HL-60 (cell line): ENCODE results near the gene ZNF609.
"Not testable (repeated sequence)": the region's sequence is repeated elsewhere in the genome, so short reads cannot be mapped to it uniquely, and the experiment has no call there.

Experiments used
- DNase-seq, 2 experiments: peaks; one replicate each; pipeline ENCODE4 v3.0.0-alpha.2; 2010 to 2020; ENCODE audit warnings: low read depth in 1 of 2, low spot score in 1 of 2
- H3K27ac ChIP-seq: fragments of 250-450 bp; sonication (Bioruptor Pico); replicated peaks from 2 replicates; pipeline ENCODE4 v1.5.1; 2020; ENCODE audit warnings: mild to moderate bottlenecking, moderate library complexity
- H3K27me3 ChIP-seq: fragments of 250-450 bp; sonication (Bioruptor Pico); 2 replicates; pipeline ENCODE4 v1.5.1; 2021; ENCODE audit warnings: mild to moderate bottlenecking, moderate library complexity; ENCODE audit not compliant: insufficient read depth, poor library complexity, severe bottlenecking
- H3K4me3 ChIP-seq: replicated peaks from 2 replicates; pipeline ENCODE4 v1.5.1; 2011; ENCODE audit warnings: mild to moderate bottlenecking, control low read depth, low read length; ENCODE audit not compliant: insufficient read depth
- CTCF ChIP-seq: IDR thresholded peaks from one replicate; pipeline ENCODE4 v1.5.1; 2011; ENCODE audit warnings: low read length, control low read depth, inconsistent platforms; ENCODE audit not compliant: insufficient read depth
- GABPA ChIP-seq: IDR thresholded peaks from 2 replicates; pipeline ENCODE4 v1.6.1; 2012; ENCODE audit warnings: low read depth
- POLR2AphosphoS5 ChIP-seq: IDR thresholded peaks from 2 replicates; pipeline ENCODE4 v1.6.1; 2012; ENCODE audit warnings: low read depth
- REST ChIP-seq: IDR thresholded peaks from 2 replicates; pipeline ENCODE4 v1.6.1; 2012; ENCODE audit warnings: low read depth; ENCODE audit not compliant: insufficient replicate concordance
- SPI1 ChIP-seq: IDR thresholded peaks from 2 replicates; pipeline ENCODE4 v1.6.1; 2012; ENCODE audit warnings: low read depth, mild to moderate bottlenecking, borderline replicate concordance

Gene ZNF609

GRCh38 chr15:64485796-64486195 is 25.4 kb downstream of the ZNF609 start:
- no peak for DNase-seq
- H3K27me3 ChIP-seq: no peaks in the 10 kb centered on the region

GRCh38 chr15:64490598-64491259 is 30.4 kb downstream of the ZNF609 start:
- TF ChIP-seq CTCF (no peak), POLR2AphosphoS5 (no peak), REST (no peak), SPI1 (no peak), GABPA (no peak)
- Histone ChIP-seq H3K27ac (no peak overlapping the region), H3K4me3 (no peak overlapping the region), H3K27me3 (no peaks in the 10 kb centered on the region)
- DNase-seq: no peak

More at GRCh38 chr15:64485796-64486195, 25.4 kb downstream of the ZNF609 start:
- Histone ChIP-seq H3K27ac (no peak overlapping the region), H3K4me3 (no peak overlapping the region)
- no peak for TF ChIP-seq POLR2AphosphoS5
- no peak for TF ChIP-seq REST
- no peak for TF ChIP-seq GABPA
- TF ChIP-seq CTCF: no peak
- TF ChIP-seq SPI1: no peak

GRCh38 chr15:64493641-64494040 is 33.3 kb downstream of the ZNF609 start:
- Histone ChIP-seq H3K4me3 (no peak overlapping the region), H3K27me3 (no peaks in the 10 kb centered on the region), H3K27ac (no peak overlapping the region)
- TF ChIP-seq GABPA (no peak), SPI1 (peak; percentile 39; the same call in 1 of the 2 replicates)
- DNase-seq: no peak

GRCh38 chr15:64495968-64496367 is 35.6 kb downstream of the ZNF609 start:
- not testable (repeated sequence) for H3K27me3 ChIP-seq, DNase-seq, H3K27ac ChIP-seq, H3K4me3 ChIP-seq

- no peak for DNase-seq
- Histone ChIP-seq H3K27me3 (no peaks in the 10 kb centered on the region), H3K4me3 (no peak overlapping the region), H3K27ac (no peak overlapping the region)
- TF ChIP-seq POLR2AphosphoS5 (no peak), REST (no peak), GABPA (no peak), CTCF (no peak), SPI1 (no peak)
Measured at GRCh38 chr15:64500695-64501395, 40.5 kb downstream of the ZNF609 start.
